ENCODE data around the gene HDHD3. TPM values are rescaled to one million over a fixed set of nuclear protein-coding genes. Genes with fewer than 3 reads are reported as not detected.

HDHD3 gene
- total and polyA plus RNA-seq, 8 donors: 18.8 to 80.6 (median 27.4) TPM

DNA sequence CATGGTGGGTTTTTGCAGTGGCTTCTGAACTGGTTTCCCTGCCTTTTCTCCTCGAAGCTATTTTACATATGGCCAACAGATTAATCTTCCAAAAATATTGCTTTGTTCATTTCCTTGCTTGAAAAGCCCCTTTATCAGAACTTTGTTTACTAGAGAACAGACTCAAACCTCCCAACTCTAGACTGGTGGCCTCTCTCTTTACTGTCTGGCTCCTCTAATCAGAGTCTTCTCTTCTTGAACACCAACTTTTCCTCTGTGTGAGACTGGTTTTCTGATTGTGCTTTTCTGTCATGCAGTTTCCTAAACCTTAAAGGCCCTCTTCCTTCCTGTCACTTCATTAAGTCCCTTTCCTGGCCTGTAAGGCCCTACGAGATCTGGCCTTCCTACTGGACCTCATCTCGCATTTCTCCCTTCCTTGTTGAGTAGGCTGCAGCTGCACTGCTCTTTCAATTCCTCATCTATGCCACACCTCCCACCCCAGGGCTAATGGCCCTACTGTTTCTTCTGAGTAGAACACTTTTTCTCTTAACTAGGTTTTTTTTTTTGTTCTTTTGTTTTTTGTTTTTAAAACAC lies 39.4 kb upstream of the HDHD3 start:
- FAIRE-seq: no peak
- H3K36me3 ChIP-seq: no peaks in the 10 kb centered on the region
- intact Hi-C loops (cut with DNase I): no loop called here
- H3K9me3 ChIP-seq: no peaks in the 10 kb centered on the region
- H3K27me3 ChIP-seq: no peaks in the 10 kb centered on the region
- H3K27ac ChIP-seq: peak overlapping the region in 1 of 4 donors; percentile 19
- DNase-seq: no peak
- no peak overlapping the region for H3K4me3 ChIP-seq
- WGBS, 2 donors: 58 to 60% methylated on average over 3 of the region's 3 CpGs
- H3K4me1 ChIP-seq: peaks cover 0 to 3% (median 0%) of the 10 kb centered on the region in 3 donors
- TF ChIP-seq, protein P1, sequence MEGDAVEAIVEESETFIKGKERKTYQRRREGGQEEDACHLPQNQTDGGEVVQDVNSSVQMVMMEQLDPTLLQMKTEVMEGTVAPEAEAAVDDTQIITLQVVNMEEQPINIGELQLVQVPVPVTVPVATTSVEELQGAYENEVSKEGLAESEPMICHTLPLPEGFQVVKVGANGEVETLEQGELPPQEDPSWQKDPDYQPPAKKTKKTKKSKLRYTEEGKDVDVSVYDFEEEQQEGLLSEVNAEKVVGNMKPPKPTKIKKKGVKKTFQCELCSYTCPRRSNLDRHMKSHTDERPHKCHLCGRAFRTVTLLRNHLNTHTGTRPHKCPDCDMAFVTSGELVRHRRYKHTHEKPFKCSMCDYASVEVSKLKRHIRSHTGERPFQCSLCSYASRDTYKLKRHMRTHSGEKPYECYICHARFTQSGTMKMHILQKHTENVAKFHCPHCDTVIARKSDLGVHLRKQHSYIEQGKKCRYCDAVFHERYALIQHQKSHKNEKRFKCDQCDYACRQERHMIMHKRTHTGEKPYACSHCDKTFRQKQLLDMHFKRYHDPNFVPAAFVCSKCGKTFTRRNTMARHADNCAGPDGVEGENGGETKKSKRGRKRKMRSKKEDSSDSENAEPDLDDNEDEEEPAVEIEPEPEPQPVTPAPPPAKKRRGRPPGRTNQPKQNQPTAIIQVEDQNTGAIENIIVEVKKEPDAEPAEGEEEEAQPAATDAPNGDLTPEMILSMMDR (IDR thresholded peaks at IDR 0.05): no peak
- ATAC-seq: peak in 2 of 4 donors; percentile 52 to 71

DNA sequence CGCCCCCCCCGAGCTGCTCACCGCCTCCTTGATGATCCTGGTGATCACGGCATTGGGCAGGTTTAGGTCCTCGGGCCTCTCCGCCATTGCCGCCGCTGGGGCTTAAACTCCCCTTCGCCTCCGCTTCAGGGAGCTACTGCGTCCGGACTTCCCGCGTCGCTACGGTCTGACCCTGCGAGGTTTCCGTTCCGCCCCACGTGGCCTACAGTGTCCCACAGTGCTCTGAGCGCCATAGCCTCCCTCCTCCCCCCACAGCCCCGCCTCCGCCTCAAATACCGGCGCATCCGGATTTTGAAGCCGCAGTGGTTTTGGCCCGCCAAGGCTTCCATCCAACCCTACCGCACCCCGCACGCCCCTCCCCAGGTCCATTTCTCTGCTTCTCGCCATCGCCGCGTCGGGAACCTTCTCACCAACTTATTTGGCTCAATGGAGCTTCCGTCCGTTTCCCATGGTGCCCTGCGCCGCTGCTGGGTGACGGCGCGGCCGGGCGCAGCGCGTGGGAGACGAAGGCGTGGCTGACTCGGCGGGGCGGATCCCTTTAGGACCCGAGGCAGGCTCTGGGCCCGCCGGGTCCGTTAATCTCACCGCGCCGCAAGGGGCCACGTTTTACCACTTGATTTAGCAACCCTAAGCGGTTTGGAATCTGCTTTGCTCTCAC lies 33.5 kb upstream of the HDHD3 start, which contains the start of the genes C9orf43 and POLE3:
C9orf43 (plus strand) TSS at position 541 of the 658 bp plus-strand sequence. CDS start 2,747 bp downstream, outside the sequence.
POLE3 (minus strand) TSS at position 469 of the 658 bp plus-strand sequence; CDS start at position 87, 382 bp downstream.
- peaks cover 0 to 6% (median 3%) of the 10 kb centered on the region in 3 donors for H3K36me3 ChIP-seq
- no peaks in the 10 kb centered on the region for H3K9me3 ChIP-seq
- FAIRE-seq (no peak), DNase-seq (peak; percentile 91 to 95 (median 94)), ATAC-seq (peak; percentile 95 to 98 (median 96))
- H3K27ac ChIP-seq: peak within 1 kb of the TSS; percentile 81 to 98 (median 90)
- intact Hi-C loops (cut with DNase I): no loop called here
- H3K4me1 ChIP-seq: peaks cover 5 to 13% (median 10%) of the 10 kb centered on the region in 3 donors
- TF ChIP-seq, protein P1 (IDR thresholded peaks at IDR 0.05): no peak
- WGBS, 2 donors: 0% methylated on average over 61 of the region's 61 CpGs
- H3K27me3 ChIP-seq: no peaks in the 10 kb centered on the region
- H3K4me3 ChIP-seq: peak within 1 kb of the TSS; percentile 53 to 89 (median 74)

DNA sequence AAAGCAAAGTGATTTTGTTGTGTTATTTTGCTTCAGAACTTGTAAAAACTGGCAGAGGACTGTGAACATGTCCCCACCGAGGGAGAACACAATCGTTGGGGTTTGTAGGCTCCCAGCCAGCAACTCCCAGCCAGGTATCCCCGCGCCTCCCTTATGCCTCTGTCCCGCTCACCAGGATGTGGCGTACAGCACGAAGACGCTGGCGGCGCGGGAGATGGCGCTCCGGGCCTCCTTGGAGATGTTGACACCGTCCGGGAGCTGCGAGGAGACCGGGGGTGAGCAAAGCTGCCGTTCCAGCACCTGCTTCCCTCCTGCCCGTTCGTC lies 33.1 kb upstream of the HDHD3 start:
- intact Hi-C loops (cut with DNase I): loop anchor here in 2 of 3 donors (5.0 to 10.0 kb wide), 2 partner anchors 103 to 105 kb away; partner anchors contain the start of gene RNF183 (in 1 of the 2)
- FAIRE-seq (no peak), ATAC-seq (peak in 1 of 4 donors; percentile 5), DNase-seq (no peak)
- peaks cover 0 to 6% (median 3%) of the 10 kb centered on the region in 3 donors for H3K36me3 ChIP-seq
- peak overlapping the region; percentile 53 to 89 (median 74) for H3K4me3 ChIP-seq
- peaks cover 5 to 13% (median 10%) of the 10 kb centered on the region in 3 donors for H3K4me1 ChIP-seq
- TF ChIP-seq, protein P1 (IDR thresholded peaks at IDR 0.05): no peak
- H3K27me3 ChIP-seq: no peaks in the 10 kb centered on the region
- H3K9me3 ChIP-seq: no peaks in the 10 kb centered on the region
- H3K27ac ChIP-seq: peak overlapping the region; percentile 81 to 98 (median 90)
- whole genome bisulfite sequencing, 2 donors: 0% methylated on average over 20 of the region's 20 CpGs

DNA sequence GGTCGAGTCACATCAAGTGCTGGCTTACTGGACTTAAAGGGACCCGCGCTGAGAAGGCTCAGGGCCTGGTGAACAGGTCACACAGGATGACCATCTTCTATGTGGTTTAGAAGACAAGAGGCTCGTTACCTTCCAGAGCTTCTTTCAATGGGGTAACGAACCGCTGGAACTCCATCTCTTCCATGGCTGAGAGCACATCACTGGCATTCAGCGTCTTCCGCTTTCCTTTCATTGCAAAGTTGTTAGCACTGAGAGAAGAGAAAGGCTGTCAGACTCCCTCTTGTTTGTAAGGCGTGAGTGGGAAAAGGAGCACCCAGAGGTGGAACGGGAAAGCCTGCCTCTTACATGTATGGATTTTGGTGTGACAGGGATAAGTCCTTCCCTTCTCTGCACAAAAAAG lies 32.7 kb upstream of the HDHD3 start:
- TF ChIP-seq, protein P1 (IDR thresholded peaks at IDR 0.05): no peak
- Histone ChIP-seq H3K36me3 (peaks cover 0 to 6% (median 3%) of the 10 kb centered on the region in 3 donors), H3K27ac (peak overlapping the region in 2 of 4 donors; percentile 81 to 96), H3K27me3 (no peaks in the 10 kb centered on the region), H3K9me3 (no peaks in the 10 kb centered on the region), H3K4me3 (peak overlapping the region; percentile 53 to 89 (median 74)), H3K4me1 (peaks cover 5 to 13% (median 10%) of the 10 kb centered on the region in 3 donors)
- no peak for DNase-seq
- intact Hi-C loops (cut with DNase I): loop anchor here in 2 of 3 donors (5.0 to 10.0 kb wide), 2 partner anchors 102 to 105 kb away; partner anchors contain the start of gene RNF183 (in 1 of the 2)
- FAIRE-seq: no peak
- 24 to 34% methylated on average over 10 of the region's 10 CpGs for WGBS, 2 donors
- no peak for ATAC-seq

All from pancreas (tissue), 10 donors.